Mononuclear cell (primary cell): ENCODE data around the gene NADSYN1. TPM values are rescaled to one million over a fixed set of nuclear protein-coding genes. Genes with fewer than 3 reads are reported as not detected.
"Not testable (repeated sequence)": the region's sequence is repeated elsewhere in the genome, so short reads cannot be mapped to it uniquely, and the experiment has no call there.

Source experiments
- H3K27me3 ChIP-seq: 2 replicates; pipeline ENCODE4 v1.6.0; 2011; ENCODE audit warnings: low read length, control low read depth; ENCODE audit not compliant: insufficient read depth
- H3K4me1 ChIP-seq: 2 replicates; pipeline ENCODE4 v1.5.1; 2011; ENCODE audit warnings: mild to moderate bottlenecking, low read length, control low read depth; ENCODE audit not compliant: insufficient read depth
- H3K4me3 ChIP-seq: 2 replicates; pipeline ENCODE4 v1.5.1; 2011; ENCODE audit warnings: mild to moderate bottlenecking, low read length, moderate library complexity
- H3K9me3 ChIP-seq: 2 replicates; pipeline ENCODE4 v1.5.1; 2011; ENCODE audit warnings: low read depth, mild to moderate bottlenecking, control low read depth, low read length
- total RNA-seq: library from RNA; depleted of rRNA; stranded (reverse); fragments of >200 nt; gene quantifications from one replicate; pipeline ENCODE4 v1.2.3, GENCODE V29; 2012

Gene NADSYN1
- total RNA-seq, 1 donor: 79.4 TPM

DNA sequence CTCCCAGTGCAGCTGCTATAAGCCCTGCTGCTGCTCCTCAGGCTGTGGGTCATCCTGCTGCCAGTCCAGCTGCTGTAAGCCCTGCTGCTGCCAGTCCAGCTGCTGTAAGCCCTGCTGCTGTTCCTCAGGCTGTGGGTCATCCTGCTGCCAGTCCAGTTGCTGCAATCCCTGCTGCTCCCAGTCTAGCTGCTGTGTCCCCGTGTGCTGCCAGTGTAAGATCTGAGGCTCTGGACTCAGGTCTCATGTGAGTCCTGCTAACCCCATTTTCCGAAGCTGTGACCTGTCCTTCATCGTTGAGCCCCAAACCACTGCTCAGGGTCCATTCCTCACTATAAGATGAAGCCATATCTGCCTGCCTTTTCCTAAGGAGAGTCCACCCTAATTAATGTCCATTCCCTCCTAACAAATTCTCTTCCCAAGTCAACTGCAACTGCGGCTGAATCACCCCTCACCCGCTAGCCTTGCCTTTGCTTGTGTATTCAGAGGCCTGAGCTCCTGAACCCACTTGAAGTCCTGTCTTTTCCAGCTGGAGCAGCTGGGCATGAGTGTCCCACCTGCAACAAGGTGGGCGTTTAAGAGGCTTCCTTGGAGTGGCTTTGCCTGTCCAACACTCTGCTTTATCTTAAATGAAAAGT lies 74.7 kb downstream of the NADSYN1 start:
- Histone ChIP-seq H3K27me3 (no peaks in the 10 kb centered on the region), H3K4me3 (no peak overlapping the region)

DNA sequence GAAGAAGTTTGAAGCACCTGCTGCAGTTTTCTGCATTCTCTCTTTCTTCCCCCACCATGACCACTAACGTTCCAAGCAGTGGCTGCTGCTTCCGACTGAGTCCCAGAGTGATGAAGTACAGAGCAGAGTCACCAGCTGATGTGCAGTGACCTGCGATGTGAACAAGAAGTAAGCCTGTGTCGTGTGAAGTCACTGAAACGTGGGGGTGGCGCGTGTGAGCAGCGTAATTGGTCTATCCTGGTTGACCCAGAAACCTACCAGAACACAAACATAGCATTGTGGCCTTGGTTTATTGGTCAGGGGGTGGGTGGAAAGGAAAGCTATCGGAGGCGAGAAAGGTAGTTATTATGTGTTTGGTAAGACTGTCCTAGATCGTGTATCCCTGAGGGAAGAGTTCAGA lies 77.6 kb downstream of the NADSYN1 start:
- no peaks in the 10 kb centered on the region for H3K9me3 ChIP-seq
- H3K4me3 ChIP-seq: no peak overlapping the region
- no peaks in the 10 kb centered on the region for H3K27me3 ChIP-seq

More for the DNA sequence above, 74.7 kb downstream of the NADSYN1 start:
- Histone ChIP-seq H3K9me3 (no peaks in the 10 kb centered on the region), H3K4me1 (no peaks in the 10 kb centered on the region)

DNA sequence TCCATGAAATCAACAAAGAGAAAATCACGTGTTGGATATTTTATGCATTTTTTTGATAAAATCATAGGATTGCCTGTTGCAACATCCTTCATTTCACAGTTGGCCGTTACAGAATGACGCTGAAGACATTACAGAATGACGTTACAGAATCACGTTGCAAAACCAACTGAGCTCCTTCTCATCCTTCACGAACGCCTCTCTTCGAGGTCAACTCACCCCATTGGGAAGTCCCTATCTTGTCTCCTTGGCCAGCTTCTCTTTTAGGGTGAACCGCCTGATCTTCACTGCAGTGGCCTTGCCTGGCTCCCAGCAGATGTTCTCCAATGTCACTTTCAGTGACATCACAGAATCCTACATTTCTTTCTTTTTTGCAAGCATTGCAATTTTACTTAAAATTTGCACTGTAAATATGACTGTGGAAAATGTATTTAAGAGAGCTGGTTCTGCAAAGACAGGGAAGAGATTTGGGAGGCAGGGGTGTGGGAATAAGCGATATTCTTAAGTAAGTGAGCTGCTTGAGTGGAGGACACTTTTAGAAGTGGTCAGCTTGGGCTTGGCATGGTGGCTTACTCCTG lies 79.1 kb downstream of the NADSYN1 start:
- no peaks in the 10 kb centered on the region for H3K27me3 ChIP-seq

More for the DNA sequence above, 77.6 kb downstream of the NADSYN1 start:
- H3K4me1 ChIP-seq: no peaks in the 10 kb centered on the region

DNA sequence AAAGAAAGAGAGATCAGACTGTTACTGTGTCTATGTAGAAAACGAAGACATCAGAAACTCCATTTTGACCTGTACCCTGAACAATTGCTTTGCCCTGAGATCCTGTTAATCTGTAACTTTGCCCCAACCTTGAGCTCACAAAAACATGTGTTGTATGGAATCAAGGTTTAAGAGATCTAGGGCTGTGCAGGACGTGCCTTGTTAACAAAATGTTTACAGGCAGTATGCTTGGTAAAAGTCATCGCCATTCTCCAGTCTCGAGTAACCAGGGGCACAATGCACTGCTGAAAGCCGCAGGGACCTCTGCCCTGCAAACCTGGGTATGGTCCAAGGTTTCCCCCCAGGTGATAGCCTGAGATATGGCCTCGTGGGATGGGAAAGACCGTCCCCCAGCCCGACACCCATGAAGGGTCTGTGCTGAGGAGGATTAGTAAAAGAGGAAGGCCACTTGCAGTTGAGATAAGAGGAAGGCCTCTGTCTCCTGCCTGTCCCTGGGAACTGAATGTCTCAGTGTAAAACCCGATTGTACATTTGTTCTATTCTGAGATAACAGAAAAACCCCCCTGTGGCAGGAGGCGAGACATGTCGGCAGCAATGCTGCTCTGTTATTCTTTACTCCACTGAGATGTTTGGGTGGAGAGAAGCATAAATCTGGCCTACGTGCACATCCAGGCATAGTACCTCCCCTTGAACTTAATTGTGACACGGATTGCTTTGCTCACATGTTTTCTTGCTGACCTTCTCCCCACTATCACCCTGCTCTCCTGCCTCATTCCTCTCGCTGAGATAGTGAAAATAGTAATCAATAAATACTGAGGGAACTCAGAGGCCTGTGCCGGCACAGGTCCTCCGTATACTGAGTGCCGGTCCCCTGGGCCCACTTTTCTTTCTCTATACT lies 82.0 kb downstream of the NADSYN1 start:
- H3K27me3 ChIP-seq, H3K4me1 ChIP-seq, H3K4me3 ChIP-seq, H3K9me3 ChIP-seq: not testable (repeated sequence)

More for the DNA sequence above, 79.1 kb downstream of the NADSYN1 start:
- H3K4me1 ChIP-seq: no peaks in the 10 kb centered on the region
- no peak overlapping the region for H3K4me3 ChIP-seq
- H3K9me3 ChIP-seq: no peaks in the 10 kb centered on the region

DNA sequence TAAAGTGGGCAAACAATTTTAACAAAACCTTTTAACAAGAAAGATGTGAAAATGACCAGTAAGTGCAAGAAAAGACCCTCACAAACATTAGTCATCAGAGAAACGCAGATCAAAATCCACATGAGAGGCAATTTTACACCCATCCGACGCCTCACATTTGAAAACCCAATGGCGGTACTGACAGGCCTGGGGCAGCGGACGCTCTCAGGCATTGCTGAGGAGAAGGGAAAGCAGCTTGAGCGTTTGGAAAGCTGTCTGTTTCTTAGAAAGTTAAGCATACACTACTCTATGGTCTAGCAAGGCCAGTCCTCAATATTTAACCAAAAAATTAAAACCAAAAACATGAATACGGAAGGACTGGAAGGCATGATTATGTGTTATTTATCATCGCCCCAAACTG lies 82.8 kb downstream of the NADSYN1 start:
- no peaks in the 10 kb centered on the region for H3K9me3 ChIP-seq
- no peaks in the 10 kb centered on the region for H3K27me3 ChIP-seq
- no peaks in the 10 kb centered on the region for H3K4me1 ChIP-seq
- no peak overlapping the region for H3K4me3 ChIP-seq

DNA sequence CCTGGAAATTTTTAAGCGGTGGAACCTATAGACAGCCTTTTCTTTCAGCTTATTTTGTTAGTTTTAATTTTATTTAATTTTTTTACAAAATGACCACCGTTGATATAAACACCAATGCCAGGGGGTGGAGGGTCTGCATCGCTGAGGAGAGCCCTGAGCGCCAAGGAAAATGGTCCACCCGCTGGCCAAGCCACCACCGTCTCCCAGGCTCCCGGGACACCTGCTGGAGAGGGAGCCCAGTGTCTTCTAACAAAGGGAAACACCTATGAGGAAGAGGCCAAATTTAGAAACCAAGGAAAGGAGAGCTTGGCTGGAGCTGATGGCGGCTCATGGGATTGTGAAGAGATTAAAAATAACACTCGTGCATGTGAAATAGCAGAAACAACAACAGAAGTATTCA lies 84.5 kb downstream of the NADSYN1 start:
- H3K27me3 ChIP-seq: no peaks in the 10 kb centered on the region
- H3K4me1 ChIP-seq: no peaks in the 10 kb centered on the region
- H3K9me3 ChIP-seq: no peaks in the 10 kb centered on the region
- no peak overlapping the region for H3K4me3 ChIP-seq

DNA sequence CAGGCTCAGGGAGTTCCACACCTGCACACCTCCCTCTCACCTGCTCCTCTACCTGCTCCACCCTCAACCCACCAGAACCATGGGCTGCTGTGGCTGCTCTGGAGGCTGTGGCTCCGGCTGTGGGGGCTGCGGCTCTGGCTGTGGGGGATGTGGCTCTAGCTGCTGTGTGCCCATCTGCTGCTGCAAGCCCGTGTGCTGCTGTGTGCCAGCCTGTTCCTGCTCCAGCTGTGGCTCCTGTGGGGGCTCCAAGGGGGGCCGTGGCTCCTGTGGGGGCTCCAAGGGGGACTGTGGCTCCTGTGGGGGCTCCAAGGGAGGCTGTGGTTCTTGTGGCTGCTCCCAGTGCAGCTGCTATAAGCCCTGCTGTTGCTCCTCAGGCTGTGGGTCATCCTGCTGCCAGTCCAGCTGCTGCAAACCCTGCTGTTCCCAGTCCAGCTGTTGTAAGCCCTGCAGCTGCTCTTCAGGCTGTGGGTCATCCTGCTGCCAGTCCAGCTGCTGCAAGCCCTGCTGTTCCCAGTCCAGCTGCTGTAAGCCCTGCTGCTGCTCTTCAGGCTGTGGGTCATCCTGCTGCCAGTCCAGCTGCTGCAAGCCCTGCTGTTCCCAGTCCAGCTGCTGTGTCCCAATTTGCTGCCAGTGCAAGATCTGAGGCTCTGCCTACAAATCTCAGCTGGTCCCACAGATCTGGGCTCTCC lies 85.1 kb downstream of the NADSYN1 start, which contains the start of gene KRTAP5-8:
TSS of gene KRTAP5-8 (plus strand) at position 49 of the 689 bp plus-strand sequence. CDS start at position 80, 31 bp downstream.
- not testable (repeated sequence) for H3K9me3 ChIP-seq, H3K4me3 ChIP-seq, H3K27me3 ChIP-seq, H3K4me1 ChIP-seq

DNA sequence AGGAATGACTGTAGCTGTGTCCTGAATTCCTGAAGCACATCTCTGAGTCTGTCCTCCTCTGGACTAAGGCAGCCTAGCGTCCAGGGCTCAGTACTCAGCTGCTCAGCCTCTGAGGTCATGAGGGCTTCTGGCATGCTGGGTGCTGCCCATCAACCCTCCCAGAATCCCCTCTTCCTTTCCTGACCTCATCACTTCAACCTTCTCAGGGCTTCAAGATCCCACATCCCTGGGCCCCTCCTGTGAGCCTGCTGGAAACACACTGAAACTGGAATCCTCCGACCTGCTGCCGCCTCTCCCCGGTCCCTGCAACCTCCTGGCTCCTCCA lies 85.6 kb downstream of the NADSYN1 start:
- no peak overlapping the region for H3K4me3 ChIP-seq

DNA sequence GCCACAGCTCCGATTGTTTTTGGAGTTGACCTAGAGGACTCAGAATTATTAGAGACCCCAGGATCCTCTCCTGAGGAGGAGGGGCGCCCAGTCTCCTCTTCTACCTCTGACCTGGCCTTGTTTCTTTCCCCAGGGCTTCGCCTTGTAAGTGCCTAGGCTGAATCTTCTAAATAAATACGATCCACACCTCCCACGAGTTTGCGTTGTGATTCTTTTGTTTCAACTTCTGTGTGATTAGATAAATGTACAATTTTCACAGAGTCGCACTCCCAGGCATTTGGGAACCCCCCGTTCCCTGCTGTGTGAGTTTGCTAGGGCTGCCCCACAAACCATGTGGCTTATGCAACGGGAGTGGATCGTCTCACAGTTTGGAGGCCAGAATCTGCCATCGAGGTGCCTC lies 86.0 kb downstream of the NADSYN1 start:
- Histone ChIP-seq H3K4me1 (peaks cover 6% of the 10 kb centered on the region), H3K9me3 (no peaks in the 10 kb centered on the region), H3K27me3 (no peaks in the 10 kb centered on the region), H3K4me3 (no peak overlapping the region)

More for the DNA sequence above, 85.6 kb downstream of the NADSYN1 start:
- Histone ChIP-seq H3K9me3 (no peaks in the 10 kb centered on the region), H3K4me1 (peaks cover 2% of the 10 kb centered on the region), H3K27me3 (no peaks in the 10 kb centered on the region)

DNA sequence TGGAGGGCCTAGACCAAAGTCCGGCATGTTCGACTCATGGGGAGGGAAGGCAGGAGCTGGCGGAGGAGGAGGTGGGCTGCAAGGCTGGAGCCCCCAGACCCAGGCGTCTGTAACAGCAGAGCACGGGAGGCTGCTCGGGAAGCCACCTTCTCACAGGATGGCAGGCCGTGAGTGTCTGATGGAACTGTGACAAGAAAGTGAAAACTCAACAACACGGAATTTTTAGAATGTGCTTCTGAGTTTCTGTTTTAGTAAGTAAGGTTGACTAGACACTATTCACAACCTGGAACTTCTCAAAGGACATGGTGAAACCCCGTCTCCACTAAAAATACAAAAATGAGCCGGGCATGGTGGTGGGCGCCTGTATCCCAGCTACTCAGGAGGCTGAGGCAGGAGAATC lies 87.0 kb downstream of the NADSYN1 start:
- not testable (repeated sequence) for H3K4me1 ChIP-seq, H3K4me3 ChIP-seq, H3K27me3 ChIP-seq, H3K9me3 ChIP-seq

DNA sequence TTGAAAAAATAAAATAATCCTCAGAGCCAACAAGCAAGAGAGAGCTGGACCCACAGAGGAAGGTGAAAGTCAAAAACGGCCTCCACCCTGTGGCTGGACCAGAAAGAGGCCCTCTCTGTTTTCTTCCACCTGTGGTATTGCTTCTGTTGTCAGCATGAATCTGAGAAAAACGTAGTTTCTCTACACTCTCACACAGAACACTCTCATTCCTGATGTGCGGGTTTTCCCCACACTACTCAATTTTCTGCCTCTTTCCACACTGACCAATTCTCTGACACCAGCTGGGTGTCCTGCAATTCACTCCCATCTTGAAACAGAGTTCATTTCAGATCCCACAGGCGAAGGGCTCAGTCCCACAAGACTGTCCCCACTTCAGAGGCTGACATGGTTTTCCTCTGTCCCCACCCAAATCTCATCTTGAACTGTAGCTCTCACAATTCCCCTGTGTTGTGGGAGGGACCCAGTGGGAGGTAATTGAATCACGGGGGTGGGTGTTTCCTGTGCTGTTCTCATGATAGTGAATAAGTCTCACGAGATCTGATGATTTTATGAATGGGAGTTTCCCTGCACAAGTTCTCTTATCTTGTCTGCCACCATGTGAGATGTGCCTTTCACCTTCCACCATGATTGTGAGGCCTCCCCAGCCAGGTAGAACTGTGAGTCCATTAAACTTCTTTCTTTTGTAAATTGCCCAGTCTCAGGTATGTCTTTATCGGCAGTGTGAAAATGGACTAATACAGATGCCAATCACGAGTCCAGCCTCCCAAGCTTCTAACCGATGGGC lies 87.7 kb downstream of the NADSYN1 start:
- H3K27me3 ChIP-seq, H3K9me3 ChIP-seq, H3K4me3 ChIP-seq, H3K4me1 ChIP-seq: not testable (repeated sequence)

DNA sequence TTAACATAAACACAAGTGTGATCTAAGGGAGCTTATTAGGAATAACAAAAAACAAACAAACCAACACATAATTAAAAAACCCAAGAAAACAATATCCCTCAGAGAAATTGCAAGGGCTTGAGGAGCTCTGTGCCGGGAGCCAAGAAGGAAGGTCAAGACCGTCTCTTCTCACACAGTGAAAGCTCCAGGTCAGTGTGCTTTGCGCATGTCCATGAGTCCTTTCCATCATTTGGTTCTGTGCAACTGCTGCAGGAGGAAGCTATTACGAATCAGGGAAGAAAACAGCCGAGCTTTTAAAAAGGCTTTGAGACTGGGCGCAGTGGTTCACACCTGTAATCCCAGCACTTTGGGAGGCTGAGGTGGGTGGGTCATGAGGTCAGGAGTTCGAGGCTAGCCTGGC lies 89.4 kb downstream of the NADSYN1 start:
- no peak overlapping the region for H3K4me3 ChIP-seq
- H3K4me1 ChIP-seq: peaks cover 8% of the 10 kb centered on the region
- H3K9me3 ChIP-seq: no peaks in the 10 kb centered on the region

DNA sequence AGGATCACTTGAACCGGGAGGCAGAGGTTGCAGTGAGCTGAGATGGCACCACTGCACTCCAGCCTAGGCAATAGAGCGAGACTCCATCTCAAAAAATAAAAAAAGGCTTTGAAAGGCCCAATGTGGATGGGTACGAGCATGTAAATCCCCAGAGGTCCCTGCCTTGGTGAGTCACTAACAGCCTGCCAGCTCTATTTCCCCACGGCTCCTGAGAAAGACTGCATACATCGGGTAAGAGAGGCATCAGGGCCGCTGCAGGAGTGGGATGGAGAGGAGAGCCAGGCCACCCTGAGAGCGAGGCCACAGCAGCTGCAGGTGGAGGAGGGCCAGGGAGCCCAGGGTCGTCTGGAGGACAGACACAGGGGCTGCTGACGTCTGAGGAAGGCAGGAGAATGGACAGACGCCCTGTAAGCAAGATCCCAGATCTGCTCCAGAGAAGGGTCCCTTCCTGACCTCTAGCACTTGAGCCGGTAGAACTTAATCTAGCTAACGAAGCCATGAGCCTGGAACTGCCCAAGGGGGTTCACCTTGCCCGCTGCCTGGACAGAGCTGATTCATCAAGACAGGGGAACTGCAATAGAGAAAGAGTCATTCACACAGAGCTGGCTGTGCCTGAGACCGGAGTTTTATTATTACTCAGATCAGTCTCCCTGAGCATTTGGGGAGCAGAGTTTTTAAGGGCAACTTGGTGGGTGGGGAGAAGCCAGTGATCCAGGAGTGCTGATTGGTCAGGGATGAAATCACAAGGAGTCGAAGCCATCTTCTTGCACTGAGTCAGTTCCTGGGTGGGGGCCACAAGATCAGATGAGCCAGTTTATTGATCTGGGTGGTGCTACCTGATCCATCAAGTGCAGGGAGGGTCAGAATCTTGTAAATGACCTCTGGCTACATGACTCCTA lies 90.1 kb downstream of the NADSYN1 start:
- Histone ChIP-seq H3K9me3 (no peaks in the 10 kb centered on the region), H3K4me1 (peaks cover 8% of the 10 kb centered on the region), H3K27me3 (no peaks in the 10 kb centered on the region), H3K4me3 (no peak overlapping the region)

More for the DNA sequence above, 89.4 kb downstream of the NADSYN1 start:
- H3K27me3 ChIP-seq: no peaks in the 10 kb centered on the region

DNA sequence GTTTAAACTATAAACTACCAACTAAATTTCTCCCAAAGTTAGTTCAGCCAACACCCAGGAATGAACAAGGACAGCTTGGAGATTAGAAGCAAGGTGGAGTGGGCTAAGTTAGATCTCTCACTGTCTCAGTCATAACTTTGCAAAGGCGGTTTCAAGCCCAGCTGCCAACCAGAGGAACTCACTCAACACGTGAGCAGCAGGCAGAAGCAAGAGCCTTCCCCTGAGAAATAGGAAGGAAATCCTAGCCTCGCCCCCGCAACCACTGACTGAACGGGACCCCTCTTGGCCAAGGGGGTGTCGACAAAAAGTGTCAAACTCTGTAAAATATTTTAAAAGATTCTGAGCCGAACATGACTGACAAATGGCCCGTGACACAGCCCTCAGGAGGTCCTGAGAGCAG lies 90.9 kb downstream of the NADSYN1 start:
- no peaks in the 10 kb centered on the region for H3K27me3 ChIP-seq
- no peaks in the 10 kb centered on the region for H3K9me3 ChIP-seq
- peaks cover 8% of the 10 kb centered on the region for H3K4me1 ChIP-seq
- H3K4me3 ChIP-seq: no peak overlapping the region
